Measurements from ENCODE around the gene ZNF865.

ZNF865 gene

GRCh38 chr19:55606471-55606787 lies 982 bp downstream of the ZNF865 start:
- DNase-seq, result no peak

- no peak for DNase-seq
Measured at GRCh38 chr19:55606817-55607216, 1.4 kb downstream of the ZNF865 start.

- DNase-seq, result no peak
Measured at GRCh38 chr19:55609326-55609725, 3.9 kb downstream of the ZNF865 start.

GRCh38 chr19:55611300-55611982 lies 6.0 kb downstream of the ZNF865 start:
- no peak for DNase-seq

- DNase-seq, result no peak
Measured at GRCh38 chr19:55611983-55612645, 6.7 kb downstream of the ZNF865 start.

- no peak for DNase-seq
Measured at GRCh38 chr19:55613396-55613795, 7.9 kb downstream of the ZNF865 start.

GRCh38 chr19:55613930-55614710 lies 8.7 kb downstream of the ZNF865 start:
- DNase-seq, result no peak

GRCh38 chr19:55614711-55615542 lies 9.5 kb downstream of the ZNF865 start:
- no peak for DNase-seq

GRCh38 chr19:55615543-55616394 lies 10.3 kb downstream of the ZNF865 start:
- no peak for DNase-seq

- DNase-seq, result no peak
Measured at GRCh38 chr19:55616395-55616875, 11.0 kb downstream of the ZNF865 start.

- no peak for DNase-seq
Measured at GRCh38 chr19:55617426-55617825, 12.0 kb downstream of the ZNF865 start.

- DNase-seq, result no peak
Measured at GRCh38 chr19:55618426-55618825, 13.0 kb downstream of the ZNF865 start.

- DNase-seq, result no peak
Measured at GRCh38 chr19:55619286-55619685, 13.8 kb downstream of the ZNF865 start.

- DNase-seq, result no peak
Measured at GRCh38 chr19:55620410-55621204, 15.2 kb downstream of the ZNF865 start.

GRCh38 chr19:55621205-55621672 lies 15.8 kb downstream of the ZNF865 start:
- no peak for DNase-seq

GRCh38 chr19:55621673-55622231 lies 16.3 kb downstream of the ZNF865 start:
- no peak for DNase-seq

GRCh38 chr19:55622242-55622969 lies 17.0 kb downstream of the ZNF865 start:
- no peak for DNase-seq

GRCh38 chr19:55623130-55623529 lies 17.7 kb downstream of the ZNF865 start:
- DNase-seq, result no peak

GRCh38 chr19:55623561-55623960 lies 18.1 kb downstream of the ZNF865 start:
- no peak for DNase-seq
